Measurements from ENCODE around the gene OR6C3.

Gene OR6C3

DNA sequence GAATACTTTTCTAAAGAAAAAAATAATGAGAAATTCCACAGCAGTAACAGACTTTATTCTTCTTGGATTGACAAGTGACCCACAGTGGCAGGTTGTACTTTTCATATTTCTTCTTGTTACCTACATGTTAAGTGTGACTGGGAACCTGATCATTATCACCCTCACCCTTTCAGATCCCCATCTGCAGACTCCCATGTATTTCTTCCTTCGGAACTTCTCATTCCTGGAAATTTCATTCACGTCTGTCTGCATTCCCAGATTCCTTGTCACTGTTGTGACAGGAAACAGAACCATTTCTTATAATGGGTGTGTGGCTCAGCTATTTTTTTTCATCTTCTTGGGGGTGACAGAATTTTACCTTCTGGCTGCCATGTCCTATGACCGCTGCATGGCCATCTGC lies 34.5 kb downstream of the OR6C3 start:
- no peak overlapping the region for H3K4me3 ChIP-seq (ENCODE audit: insufficient read depth, low read depth, low read length, poor library complexity, severe bottlenecking)
- no peaks in the 10 kb centered on the region for H3K27me3 ChIP-seq (replicated peaks; ENCODE audit: control insufficient read depth, insufficient read depth, low read length, poor library complexity, severe bottlenecking)
- no peaks in the 10 kb centered on the region for H3K4me1 ChIP-seq (ENCODE audit: control insufficient read depth, insufficient read depth, low read length, poor library complexity, severe bottlenecking)
- DNase-seq = no peak
- H3K36me3 ChIP-seq (ENCODE audit: control insufficient read depth, insufficient read depth, low read length) = no peaks in the 10 kb centered on the region
- H3K9me3 ChIP-seq (ENCODE audit: control insufficient read depth, low read length) = no peaks in the 10 kb centered on the region
- H3K27ac ChIP-seq (ENCODE audit: insufficient read depth, low read length, poor library complexity, severe bottlenecking) = no peak overlapping the region

DNA sequence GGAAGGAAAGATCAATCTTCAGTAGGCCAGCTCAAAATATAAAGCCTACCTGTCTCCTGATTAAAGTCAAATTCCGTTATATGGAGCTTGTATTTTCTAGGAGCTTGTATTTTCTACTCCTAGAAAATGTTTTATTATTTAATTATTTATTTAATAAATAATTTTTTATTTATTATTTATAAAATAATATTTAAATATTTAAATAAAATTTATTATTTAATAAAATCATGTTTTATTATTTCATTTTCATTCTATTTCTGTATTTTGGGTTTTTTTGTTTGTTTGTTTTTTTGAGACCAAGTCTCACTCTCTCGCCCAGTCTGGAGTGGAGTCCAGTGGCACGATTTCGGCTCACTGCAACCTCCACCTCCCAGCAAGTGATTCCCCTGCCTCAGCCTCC lies 42.0 kb downstream of the OR6C3 start:
- Histone ChIP-seq H3K27me3 (replicated peaks; ENCODE audit: control insufficient read depth, insufficient read depth, low read length, poor library complexity, severe bottlenecking) (no peaks in the 10 kb centered on the region), H3K4me3 (ENCODE audit: insufficient read depth, low read depth, low read length, poor library complexity, severe bottlenecking) (no peak overlapping the region), H3K36me3 (ENCODE audit: control insufficient read depth, insufficient read depth, low read length) (no peaks in the 10 kb centered on the region), H3K4me1 (ENCODE audit: control insufficient read depth, insufficient read depth, low read length, poor library complexity, severe bottlenecking) (no peaks in the 10 kb centered on the region), H3K27ac (ENCODE audit: insufficient read depth, low read length, poor library complexity, severe bottlenecking) (no peak overlapping the region), H3K9me3 (ENCODE audit: control insufficient read depth, low read length) (no peaks in the 10 kb centered on the region)
- DNase-seq = no peak

Measured in effector memory CD4-positive, alpha-beta T cell (primary cell).